CD4-positive, alpha-beta memory T cell (primary cell): Measurements from ENCODE around the gene FBN3. TPM values are rescaled to one million over a fixed set of nuclear protein-coding genes. Genes with fewer than 3 reads are reported as not detected.
A peak's percentile ranks its signal among the peaks of the same experiment; 100 is the strongest.

Source experiments
- CTCF ChIA-PET: fragments of 350-600 bp; sonication (Branson Sonifier 250); formaldehyde crosslinking; loops from one replicate; lab custom pipeline; 2021; ENCODE audit warnings: inconsistent platforms; ENCODE audit not compliant: partially characterized antibody; lab: Charles Lee
- POLR2A ChIA-PET: fragments of 350-600 bp; sonication (Branson Sonifier 250); formaldehyde crosslinking; loops from one replicate; lab custom pipeline; 2021; ENCODE audit not compliant: partially characterized antibody; lab: Charles Lee
- DNase-seq, 5 donors: peaks; one replicate each; pipeline versions ENCODE4 v3.0.0 to v3.0.0-alpha.2; 2020 to 2022; ENCODE audit warnings: mixed read lengths in 1 of 5
- H3K27ac ChIP-seq: one replicate; pipeline ENCODE4 v1.7.0; 2013; ENCODE audit warnings: low read depth, low read length
- H3K27me3 ChIP-seq: 2 replicates; pipeline ENCODE4 v1.7.0; 2013; ENCODE audit warnings: mild to moderate bottlenecking, low read length, moderate library complexity; ENCODE audit not compliant: insufficient read depth
- H3K36me3 ChIP-seq: 2 replicates; pipeline ENCODE4 v1.7.0; 2013; ENCODE audit warnings: mild to moderate bottlenecking, low read length, moderate library complexity; ENCODE audit not compliant: insufficient read depth
- H3K4me1 ChIP-seq: 2 replicates; pipeline ENCODE4 v1.7.0; 2013; ENCODE audit warnings: mild to moderate bottlenecking, low read length, moderate library complexity; ENCODE audit not compliant: insufficient read depth
- H3K4me3 ChIP-seq, 2 donors: one replicate each; pipeline ENCODE4 v1.7.0; 2013; ENCODE audit warnings: low read length in 2 of 2, mild to moderate bottlenecking in 1 of 2
- H3K9me3 ChIP-seq, 2 donors: one replicate each; pipeline ENCODE4 v1.7.0; 2013; ENCODE audit warnings: low read length in 2 of 2, control low read depth in 1 of 2; ENCODE audit not compliant: control insufficient read depth in 1 of 2
- H3K27ac Mint-ChIP-seq, 7 donors: one replicate each; pipeline ENCODE4 v1.8.0; 2020 to 2021; ENCODE audit warnings: mixed read lengths in 7 of 7, mild to moderate bottlenecking in 6 of 7, inconsistent platforms in 3 of 7, moderate library complexity in 3 of 7
- H3K27me3 Mint-ChIP-seq, 2 donors: one replicate each; pipeline ENCODE4 v1.8.0; 2020 to 2021; ENCODE audit warnings: mixed read lengths in 2 of 2
- H3K36me3 Mint-ChIP-seq, 2 donors: one replicate each; pipeline ENCODE4 v1.8.0; 2020 to 2021; ENCODE audit warnings: mixed read lengths in 2 of 2, inconsistent platforms in 1 of 2, mild to moderate bottlenecking in 1 of 2
- H3K4me1 Mint-ChIP-seq, 4 donors: one replicate each; pipeline ENCODE4 v1.8.0; 2020 to 2021; ENCODE audit warnings: mixed read lengths in 4 of 4, mild to moderate bottlenecking in 1 of 4
- H3K4me3 Mint-ChIP-seq, 8 donors: one replicate each; pipeline ENCODE4 v1.8.0; 2020 to 2021; ENCODE audit warnings: mixed read lengths in 8 of 8, mild to moderate bottlenecking in 7 of 8, moderate library complexity in 6 of 8, inconsistent platforms in 3 of 8
- H3K9me3 Mint-ChIP-seq, 8 donors: one replicate each; pipeline ENCODE4 v1.8.0; 2020 to 2021; ENCODE audit warnings: mixed read lengths in 8 of 8, mild to moderate bottlenecking in 5 of 8, inconsistent platforms in 3 of 8, moderate library complexity in 1 of 8
- intact Hi-C: fragments of 100-400 bp; cut with micrococcal nuclease; formaldehyde crosslinking; loops from one replicate; pipeline ENCODE4 v1.15.1; 2023
- polyA plus RNA-seq, 2 donors: library from polyadenylated mRNA; unstranded; fragments of 300-500 nt; fragmentation: Illumina TruSeq; gene quantifications; one replicate each; pipeline ENCODE4 v1.2.3, GENCODE V29; 2021
- total RNA-seq, 2 experiments: library from RNA; stranded (reverse); gene quantifications; one replicate each; pipeline ENCODE4 v1.2.3, GENCODE V29; 2021

The FBN3 gene
- not detected for total RNA-seq
- polyA plus RNA-seq: not detected

DNA sequence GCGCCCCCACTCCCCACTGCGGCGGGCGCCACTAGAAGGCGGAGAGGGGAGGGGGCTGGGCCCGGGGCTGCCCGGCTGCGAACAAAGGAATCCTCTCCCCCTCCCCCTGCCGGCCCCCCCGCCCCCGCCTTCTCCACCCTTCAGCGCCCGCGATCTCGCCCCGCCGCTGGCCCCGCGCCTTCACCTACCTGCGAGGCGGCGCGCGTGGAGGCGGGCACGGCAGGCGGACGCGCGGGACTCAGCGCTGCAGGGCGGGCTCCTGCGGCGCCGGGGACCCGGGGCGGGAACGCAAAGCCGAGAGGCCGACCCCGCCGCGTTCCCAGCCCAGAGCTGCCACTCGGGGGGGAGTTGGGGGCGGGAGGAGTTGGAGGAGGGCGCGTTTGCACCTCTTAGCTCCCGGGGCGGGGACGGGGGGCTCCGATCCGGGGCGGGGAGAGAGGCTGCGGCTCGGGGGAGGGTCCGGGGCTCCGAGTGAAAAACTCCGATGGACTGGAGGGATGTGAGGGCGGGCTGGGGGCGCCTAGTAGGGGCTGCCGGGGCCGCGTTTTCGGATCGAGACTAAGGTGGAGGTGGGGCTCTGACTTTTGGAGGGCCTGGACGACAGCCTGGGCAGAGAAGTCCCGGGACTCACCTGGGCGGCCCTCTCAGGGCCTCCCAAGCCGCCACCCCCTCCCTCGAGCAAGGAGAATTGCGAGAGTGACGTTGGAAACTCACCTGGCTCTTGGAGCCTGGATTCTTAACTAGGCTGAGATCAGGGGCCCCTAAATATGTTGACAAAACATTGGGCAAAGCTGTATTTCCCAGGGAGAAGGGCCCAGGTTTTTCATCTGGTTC is at the start of gene FBN3:
TSS of gene FBN3 (minus strand) at position 332 of the 834 bp plus-strand sequence. CDS start 2,112 bp downstream, outside the sequence.
- H3K27me3 Mint-ChIP-seq: peaks cover 31 to 46% of the 10 kb centered on the region in 2 donors
- no peaks in the 10 kb centered on the region for H3K36me3 Mint-ChIP-seq
- H3K4me1 Mint-ChIP-seq: peaks cover 3 to 16% (median 9%) of the 10 kb centered on the region in 4 donors
- intact Hi-C loops: loop anchor here (10.0 kb wide), 2 partner anchors 175 to 205 kb away; partner anchors contain the start of genes NDUFA7, RPS28 and TIMM44
- Histone ChIP-seq H3K27me3 (peaks cover 8% of the 10 kb centered on the region), H3K4me1 (peaks cover 9% of the 10 kb centered on the region), H3K36me3 (no peaks in the 10 kb centered on the region), H3K27ac (no peak within 1 kb of the TSS), H3K9me3 (no peaks in the 10 kb centered on the region), H3K4me3 (no peak within 1 kb of the TSS)
- DNase-seq: no peak
- H3K4me3 Mint-ChIP-seq: peak within 1 kb of the TSS in 6 of 8 donors; percentile 17 to 76 (median 56)
- no peaks in the 10 kb centered on the region for H3K9me3 Mint-ChIP-seq
- POLR2A ChIA-PET: no interaction called here
- CTCF ChIA-PET: no interaction called here
- H3K27ac Mint-ChIP-seq: no peak within 1 kb of the TSS

- Histone ChIP-seq H3K36me3 (no peaks in the 10 kb centered on the region), H3K4me1 (peaks cover 34% of the 10 kb centered on the region), H3K9me3 (no peaks in the 10 kb centered on the region), H3K27me3 (no peaks in the 10 kb centered on the region), H3K27ac (no peak overlapping the region), H3K4me3 (no peak overlapping the region)
- H3K27ac Mint-ChIP-seq: peak overlapping the region in 5 of 7 donors; percentile 62 to 98 (median 67)
- H3K36me3 Mint-ChIP-seq: no peaks in the 10 kb centered on the region
- intact Hi-C loops: no loop called here
- H3K9me3 Mint-ChIP-seq: peaks cover 0 to 2% (median 0%) of the 10 kb centered on the region in 8 donors
- H3K4me1 Mint-ChIP-seq: peaks cover 22 to 53% (median 40%) of the 10 kb centered on the region in 4 donors
- peak overlapping the region in 5 of 8 donors; percentile 7 to 57 (median 35) for H3K4me3 Mint-ChIP-seq
- ChIA-PET CTCF (interaction anchor here (1.5 kb wide), 1 partner anchor 13 kb away, joined by 4 read pairs; the partner anchor contains the start of gene CERS4), POLR2A (interaction anchor here (1.1 to 4.5 kb wide), 2 partner anchors 8 to 13 kb away, joined by 3 to 50 read pairs; partner anchors contain the start of gene CERS4)
- no peaks in the 10 kb centered on the region for H3K27me3 Mint-ChIP-seq
- no peak for DNase-seq
These were observed 47.0 kb upstream of the FBN3 start for GRCh38 chr19:8196271-8196927.

DNA sequence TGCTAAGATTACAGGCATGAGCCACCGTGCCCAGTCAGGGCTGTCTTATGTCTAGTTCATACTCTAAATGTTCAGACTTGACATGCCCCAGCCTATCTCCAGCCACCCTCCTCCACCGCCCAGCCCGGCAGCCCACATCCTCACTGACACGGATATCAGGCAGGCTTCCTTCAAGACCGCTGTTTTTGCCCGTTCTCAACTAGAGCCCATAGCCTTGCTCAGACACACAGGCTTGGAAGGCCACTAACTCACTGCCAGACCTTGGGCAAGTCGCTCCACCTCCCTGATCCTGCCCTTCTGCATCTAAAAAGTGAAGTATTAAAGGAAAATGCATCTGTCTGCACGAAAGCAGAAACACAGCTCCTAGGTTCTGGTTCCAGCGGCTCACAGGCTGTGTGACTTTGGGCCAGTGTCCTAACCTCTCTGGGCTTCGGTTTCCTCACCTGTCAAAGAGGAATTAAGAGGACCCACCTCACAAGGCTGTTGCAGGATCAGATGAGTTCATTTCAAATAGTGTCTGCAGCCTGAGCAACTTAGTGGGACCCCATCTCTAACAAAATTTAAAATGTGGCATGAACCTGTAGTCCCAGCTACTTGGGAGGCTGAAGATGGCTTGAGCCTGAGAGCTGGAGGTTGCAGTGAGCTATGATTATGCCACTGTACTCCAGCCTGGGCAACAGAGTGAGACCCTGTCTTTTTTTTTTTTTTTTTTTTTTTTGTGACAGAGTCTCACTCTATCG is 45.3 kb upstream of the FBN3 start:
- H3K36me3 ChIP-seq: no peaks in the 10 kb centered on the region
- peak; percentile 50 to 75 (median 56) for DNase-seq
- peak overlapping the region; percentile 61 for H3K27ac ChIP-seq
- H3K9me3 ChIP-seq: no peaks in the 10 kb centered on the region
- H3K27me3 ChIP-seq: no peaks in the 10 kb centered on the region
- Mint-ChIP-seq H3K36me3 (no peaks in the 10 kb centered on the region), H3K27me3 (no peaks in the 10 kb centered on the region), H3K4me3 (peak overlapping the region; percentile 59 to 92 (median 84)), H3K27ac (peak overlapping the region; percentile 93 to 98 (median 98)), H3K9me3 (peaks cover 0 to 2% (median 0%) of the 10 kb centered on the region in 8 donors), H3K4me1 (peaks cover 22 to 54% (median 40%) of the 10 kb centered on the region in 4 donors)
- CTCF ChIA-PET: interaction anchor here (0.7 to 2.1 kb wide), 5 partner anchors 13 to 160 kb away, joined by 3 to 6 read pairs (median 3); no protein-coding TSS in a partner anchor
- intact Hi-C loops: loop anchor here (2.0 kb wide), 1 partner anchor 14 kb away; the partner anchor contains the start of gene CERS4
- POLR2A ChIA-PET: interaction anchor here (0.7 to 4.5 kb wide), 12 partner anchors 9 to 126 kb away, joined by 3 to 50 read pairs (median 4); partner anchors contain the start of genes CERS4, NDUFA7 and RPS28
- H3K4me3 ChIP-seq: no peak overlapping the region
- peaks cover 34% of the 10 kb centered on the region for H3K4me1 ChIP-seq

- Histone ChIP-seq H3K4me3 (no peak overlapping the region), H3K9me3 (no peaks in the 10 kb centered on the region), H3K27me3 (no peaks in the 10 kb centered on the region), H3K36me3 (no peaks in the 10 kb centered on the region), H3K27ac (no peak overlapping the region), H3K4me1 (peaks cover 34% of the 10 kb centered on the region)
- ChIA-PET CTCF (no interaction called here), POLR2A (no interaction called here)
- Mint-ChIP-seq H3K36me3 (no peaks in the 10 kb centered on the region), H3K4me1 (peaks cover 20 to 58% (median 40%) of the 10 kb centered on the region in 4 donors), H3K27me3 (no peaks in the 10 kb centered on the region), H3K27ac (peak overlapping the region; percentile 83 to 98 (median 86)), H3K9me3 (peaks cover 0 to 2% (median 0%) of the 10 kb centered on the region in 8 donors), H3K4me3 (peak overlapping the region in 4 of 8 donors; percentile 3 to 50 (median 28))
- intact Hi-C loops: no loop called here
- no peak for DNase-seq
These were observed 42.9 kb upstream of the FBN3 start for GRCh38 chr19:8192221-8192820.

DNA sequence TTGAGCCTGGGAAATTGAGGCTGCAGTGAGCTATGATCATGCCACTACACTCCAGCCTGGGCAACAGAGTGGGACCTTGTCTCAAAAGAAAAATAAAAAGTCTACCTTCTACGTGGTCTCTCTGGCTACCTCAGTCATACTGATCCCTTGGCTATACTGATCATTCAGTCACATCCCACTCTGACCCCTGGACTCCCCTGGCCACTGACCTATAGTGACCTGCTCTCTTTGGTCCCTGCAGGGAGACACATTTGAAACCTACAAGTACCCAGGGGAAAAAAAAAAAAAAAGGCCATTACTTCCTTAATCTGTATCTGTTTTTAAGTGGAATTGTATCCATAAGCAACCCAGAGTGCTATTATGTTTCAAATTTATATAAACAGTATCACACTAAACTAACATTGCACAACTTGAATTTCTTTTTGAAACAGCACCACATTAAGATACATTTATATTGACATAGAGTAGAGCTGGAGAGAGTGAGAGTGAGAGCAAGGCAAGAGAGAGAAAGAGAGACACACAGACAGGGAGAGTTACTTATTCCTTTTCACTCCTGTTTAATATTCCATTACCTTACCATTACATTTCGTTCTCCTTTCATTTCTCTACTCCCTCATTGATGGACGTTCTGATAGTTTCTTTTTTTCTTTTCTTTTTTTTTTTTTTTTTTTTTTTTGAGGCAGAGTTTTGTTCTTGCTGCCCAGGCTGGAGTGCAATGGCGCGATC is 36.1 kb upstream of the FBN3 start:
- Histone ChIP-seq H3K4me1 (peaks cover 12% of the 10 kb centered on the region), H3K27ac (no peak overlapping the region), H3K36me3 (no peaks in the 10 kb centered on the region), H3K27me3 (no peaks in the 10 kb centered on the region), H3K4me3 (no peak overlapping the region), H3K9me3 (no peaks in the 10 kb centered on the region)
- Mint-ChIP-seq H3K36me3 (no peaks in the 10 kb centered on the region), H3K4me3 (no peak overlapping the region), H3K4me1 (peaks cover 2 to 27% (median 11%) of the 10 kb centered on the region in 4 donors), H3K27me3 (no peaks in the 10 kb centered on the region), H3K9me3 (no peaks in the 10 kb centered on the region), H3K27ac (peak overlapping the region in 1 of 7 donors; percentile 72)
- intact Hi-C loops: no loop called here
- CTCF ChIA-PET: no interaction called here
- no peak for DNase-seq
- POLR2A ChIA-PET: no interaction called here

- H3K27ac ChIP-seq: no peak overlapping the region
- peaks cover 15% of the 10 kb centered on the region for H3K4me1 ChIP-seq
- no peak overlapping the region for H3K4me3 ChIP-seq
- H3K36me3 ChIP-seq: no peaks in the 10 kb centered on the region
- intact Hi-C loops: no loop called here
- Mint-ChIP-seq H3K4me3 (no peak overlapping the region), H3K4me1 (peaks cover 2 to 27% (median 11%) of the 10 kb centered on the region in 4 donors), H3K27ac (no peak overlapping the region), H3K9me3 (no peaks in the 10 kb centered on the region), H3K27me3 (no peaks in the 10 kb centered on the region), H3K36me3 (no peaks in the 10 kb centered on the region)
- DNase-seq: no peak
- POLR2A ChIA-PET: interaction anchor here (1.6 kb wide), 1 partner anchor 11 kb away, joined by 6 read pairs; no protein-coding TSS in a partner anchor
- H3K27me3 ChIP-seq: no peaks in the 10 kb centered on the region
- H3K9me3 ChIP-seq: no peaks in the 10 kb centered on the region
- CTCF ChIA-PET: no interaction called here
These were observed 34.9 kb upstream of the FBN3 start for GRCh38 chr19:8184274-8184673.
